ENCODE data around the gene HTR1E.
"Not testable (repeated sequence)": the region's sequence is repeated elsewhere in the genome, so short reads cannot be mapped to it uniquely, and the experiment has no call there.

Gene HTR1E, protein sequence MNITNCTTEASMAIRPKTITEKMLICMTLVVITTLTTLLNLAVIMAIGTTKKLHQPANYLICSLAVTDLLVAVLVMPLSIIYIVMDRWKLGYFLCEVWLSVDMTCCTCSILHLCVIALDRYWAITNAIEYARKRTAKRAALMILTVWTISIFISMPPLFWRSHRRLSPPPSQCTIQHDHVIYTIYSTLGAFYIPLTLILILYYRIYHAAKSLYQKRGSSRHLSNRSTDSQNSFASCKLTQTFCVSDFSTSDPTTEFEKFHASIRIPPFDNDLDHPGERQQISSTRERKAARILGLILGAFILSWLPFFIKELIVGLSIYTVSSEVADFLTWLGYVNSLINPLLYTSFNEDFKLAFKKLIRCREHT

DNA sequence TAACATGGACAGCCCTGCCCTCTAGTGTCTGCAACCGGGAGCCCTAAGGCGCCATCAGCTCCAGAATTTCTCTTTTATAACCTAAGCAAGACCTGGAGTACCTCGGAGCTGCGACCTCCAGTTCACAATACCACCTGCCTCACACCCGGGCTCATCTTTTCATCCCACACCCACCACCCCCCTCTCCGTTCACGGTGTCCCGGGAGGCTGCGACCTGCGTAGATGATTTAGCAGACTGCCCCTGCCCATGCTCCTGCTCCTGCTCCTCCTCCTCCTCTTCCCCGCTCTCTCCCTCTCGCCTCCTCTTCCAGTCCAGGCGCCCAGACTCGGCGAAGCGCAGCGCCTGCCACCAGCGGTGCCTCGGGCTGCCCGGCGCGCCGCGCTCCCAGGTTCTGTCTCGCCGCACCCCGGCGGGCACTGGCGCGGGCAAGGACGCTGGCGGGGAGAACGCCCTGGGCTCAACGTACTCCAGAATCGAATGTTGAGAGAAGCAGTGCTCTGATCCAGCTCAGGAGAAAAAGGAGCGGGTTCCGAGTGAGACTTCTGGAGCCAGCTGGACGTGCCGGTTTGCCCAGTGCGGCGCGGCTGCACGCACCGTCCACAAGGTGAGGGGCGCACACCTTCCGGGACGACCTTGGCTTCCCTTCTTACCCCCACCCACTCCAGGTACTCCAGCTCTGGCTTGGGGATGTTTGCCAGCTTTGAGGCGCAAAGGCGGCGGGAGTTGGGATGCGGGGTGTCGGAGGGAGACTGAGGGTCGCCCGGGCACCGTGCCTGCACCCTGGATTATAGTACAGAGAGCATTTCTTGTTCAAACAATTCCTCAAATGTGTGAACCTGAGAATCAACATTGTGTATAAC, at the start of gene HTR1E:
Gene HTR1E, plus strand, starts transcription at position 310 of the 861 bp plus-strand sequence. CDS start 77,807 bp downstream, outside the sequence.
- DNase-seq: no peak

DNA sequence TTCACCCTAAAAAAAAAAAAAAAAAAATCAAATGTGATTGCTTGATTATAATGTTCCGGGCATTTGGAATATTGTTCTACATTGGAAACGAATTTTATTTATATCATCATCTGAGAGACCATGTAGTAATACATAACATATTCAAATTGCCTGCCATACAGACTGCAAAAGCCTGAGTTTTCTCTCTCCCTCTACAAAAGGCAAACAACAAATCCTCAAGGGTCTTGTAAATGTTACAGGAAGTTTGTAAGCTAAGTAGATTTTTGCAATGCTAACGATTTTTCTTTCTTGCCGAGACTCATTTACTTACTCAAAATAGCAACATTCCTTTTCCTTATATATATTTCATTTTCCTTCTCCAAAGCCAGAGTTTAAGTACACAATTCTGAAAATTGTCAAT, 49.0 kb upstream of the HTR1E start:
- no peak for DNase-seq

DNA sequence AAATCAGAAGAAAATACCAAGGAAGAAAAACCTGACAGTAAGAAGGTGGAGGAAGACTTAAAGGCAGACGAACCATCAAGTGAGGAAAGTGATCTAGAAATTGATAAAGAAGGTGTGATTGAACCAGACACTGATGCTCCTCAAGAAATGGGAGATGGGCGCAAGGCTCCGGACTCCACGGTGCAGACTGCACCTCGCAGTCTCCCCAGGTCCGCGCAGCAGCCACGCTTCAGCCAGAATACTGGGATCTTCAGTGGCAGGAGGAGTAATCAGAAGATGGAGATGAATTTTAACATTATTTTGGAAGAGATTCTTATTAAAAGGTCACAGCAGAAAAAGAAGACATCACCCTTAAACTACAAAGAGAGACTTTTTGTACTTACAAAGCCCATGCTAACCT, 40.1 kb upstream of the HTR1E start:
- DNase-seq: not testable (repeated sequence)

DNA sequence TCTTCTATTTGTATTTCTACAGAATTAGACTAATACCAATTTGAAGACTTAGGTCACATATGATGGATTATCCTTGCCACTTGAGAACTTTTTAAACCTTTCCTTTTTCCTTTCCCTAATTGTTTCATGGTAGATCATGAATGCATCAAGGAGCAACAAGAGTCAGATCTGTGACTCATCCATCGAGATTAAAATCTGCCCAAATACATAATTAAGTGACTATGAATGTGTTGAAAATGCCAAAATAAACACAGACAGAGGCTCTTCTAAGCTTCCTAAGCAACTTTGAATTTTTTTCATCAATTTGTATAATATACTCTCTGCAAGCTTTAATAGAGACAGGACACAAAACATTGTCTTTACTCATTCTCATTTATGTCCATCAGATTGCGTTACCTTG, 23.5 kb upstream of the HTR1E start:
- no peak for DNase-seq

DNA sequence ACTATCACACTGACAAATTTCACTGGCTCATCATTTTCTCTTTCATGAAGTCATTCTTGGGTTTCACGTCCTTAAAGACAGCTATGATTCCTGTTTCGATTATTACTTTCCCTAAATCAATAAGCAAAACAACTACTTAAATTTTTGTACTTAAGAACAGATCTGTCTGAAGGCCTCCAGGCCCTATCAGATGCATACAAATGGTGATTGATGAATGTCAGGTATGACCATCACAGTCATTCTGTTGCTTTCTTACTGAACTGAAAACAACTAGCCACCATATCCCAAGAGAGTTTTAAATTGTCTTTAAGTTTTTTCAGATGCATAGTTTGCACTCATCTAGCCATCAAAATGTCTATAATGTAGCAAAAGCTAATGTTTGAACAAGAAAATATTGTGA, 20.9 kb upstream of the HTR1E start:
- no peak for DNase-seq

DNA sequence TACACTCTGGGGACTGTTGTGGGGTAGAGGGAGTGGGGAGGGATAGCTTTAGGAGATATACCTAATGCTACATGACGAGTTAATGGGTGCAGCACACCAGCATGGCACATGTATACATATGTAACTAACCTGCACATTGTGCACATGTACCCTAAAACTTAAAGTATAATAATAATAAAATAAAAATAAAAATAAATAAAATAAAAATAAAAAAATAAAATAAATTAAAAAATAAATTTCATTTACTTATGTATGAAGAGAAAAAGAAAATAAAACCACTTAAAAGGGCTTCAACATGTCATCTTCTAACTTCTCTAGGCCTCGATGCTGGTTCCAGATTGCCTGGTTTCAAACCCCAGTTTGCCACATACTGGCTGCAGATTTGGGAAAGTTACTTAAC, 10.2 kb upstream of the HTR1E start:
- not testable (repeated sequence) for DNase-seq

DNA sequence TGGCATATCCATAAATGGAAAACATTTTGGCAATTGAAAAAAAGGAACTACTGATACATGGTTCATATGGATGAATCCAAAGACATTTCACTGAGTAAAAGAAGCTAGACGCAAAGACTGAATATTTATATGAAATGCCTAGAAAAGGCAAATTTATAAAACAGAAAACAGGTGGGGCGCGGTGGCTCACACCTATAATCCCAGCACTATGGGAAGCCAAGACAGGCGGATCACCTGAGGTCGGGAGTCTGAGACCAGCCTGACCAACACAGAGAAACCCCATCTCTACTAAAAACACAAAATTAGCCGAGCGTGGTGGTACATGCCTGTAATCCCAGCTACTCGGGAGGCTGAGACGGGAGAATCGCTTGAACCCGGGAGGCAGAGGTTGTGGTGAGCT, 9.5 kb upstream of the HTR1E start:
- DNase-seq: not testable (repeated sequence)

DNA sequence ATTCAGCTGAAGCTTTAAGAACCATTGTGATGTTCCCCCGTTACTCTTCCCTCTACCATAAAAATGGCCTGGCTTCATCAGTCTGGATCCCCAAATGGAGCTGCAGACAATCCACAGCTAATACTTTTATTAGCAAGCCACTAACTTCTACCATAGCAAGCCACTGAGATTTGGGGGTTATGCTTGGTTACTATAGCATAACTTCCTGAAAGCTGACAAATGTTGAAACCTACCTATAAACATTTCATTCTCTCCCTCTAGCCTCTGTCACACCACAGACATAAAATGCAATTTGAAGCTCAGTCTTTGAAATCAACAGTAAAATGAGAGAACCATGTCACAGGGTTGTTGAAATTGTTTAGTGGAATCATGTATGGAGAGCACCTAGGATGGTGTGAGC, 3.0 kb upstream of the HTR1E start:
- DNase-seq: no peak

DNA sequence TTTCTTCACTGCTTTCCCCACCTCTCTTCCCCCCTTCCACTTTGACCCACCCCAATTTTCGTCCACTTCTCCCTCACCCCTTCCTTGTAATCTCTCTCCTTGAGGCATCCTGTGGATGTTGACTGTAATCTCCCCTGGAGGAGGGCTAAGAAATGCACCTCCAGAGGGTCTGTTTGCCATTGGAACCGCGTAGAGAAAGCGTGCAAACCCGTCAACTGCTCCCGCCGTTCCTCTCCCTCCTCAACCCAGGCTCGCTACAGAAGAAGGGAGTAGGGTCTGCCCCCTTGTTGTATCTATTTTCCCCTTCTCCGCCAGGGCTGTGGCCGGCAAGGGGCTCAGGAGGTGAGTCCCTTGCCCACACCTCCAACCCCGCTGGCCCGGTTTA, 502 bp upstream of the HTR1E start:
- DNase-seq: no peak

DNA sequence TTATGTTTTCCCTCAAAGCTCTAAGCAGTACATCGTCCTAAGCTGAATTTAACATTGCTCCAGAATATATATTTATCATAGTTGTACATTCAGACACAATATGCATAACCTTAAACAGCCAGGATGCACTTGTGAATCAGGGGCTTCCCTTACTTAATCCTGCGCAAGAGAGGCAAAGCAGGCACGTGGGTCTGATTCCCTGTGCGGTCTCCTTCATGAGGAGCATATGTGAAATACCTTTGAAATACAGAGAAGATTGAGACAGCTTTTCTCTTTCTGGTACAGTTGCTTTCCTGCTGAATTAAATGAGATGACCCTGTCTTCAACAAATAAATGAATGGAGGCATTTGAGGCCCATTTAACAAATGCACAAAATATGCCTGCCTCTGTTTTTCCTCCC, 1.5 kb downstream of the HTR1E start:
- no peak for DNase-seq

DNA sequence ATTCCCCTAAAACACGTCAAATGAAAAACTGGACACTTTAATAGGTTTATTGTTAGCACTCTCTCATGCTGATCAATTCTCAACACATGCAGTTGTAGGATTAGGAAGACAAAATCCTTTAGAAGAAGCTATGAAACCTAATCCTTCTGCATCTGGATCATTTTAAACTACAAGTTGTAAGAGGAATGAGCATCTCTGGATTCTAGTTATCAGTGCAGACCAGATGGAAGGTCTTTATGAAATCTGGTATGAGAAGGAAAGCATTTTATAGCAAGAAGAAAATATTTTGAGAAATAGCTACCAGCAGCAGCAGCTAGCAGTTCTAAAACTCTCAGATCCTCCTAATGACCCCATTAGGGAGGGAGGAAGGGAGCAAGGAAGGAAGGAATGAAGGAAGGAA, 4.1 kb downstream of the HTR1E start:
- no peak for DNase-seq

DNA sequence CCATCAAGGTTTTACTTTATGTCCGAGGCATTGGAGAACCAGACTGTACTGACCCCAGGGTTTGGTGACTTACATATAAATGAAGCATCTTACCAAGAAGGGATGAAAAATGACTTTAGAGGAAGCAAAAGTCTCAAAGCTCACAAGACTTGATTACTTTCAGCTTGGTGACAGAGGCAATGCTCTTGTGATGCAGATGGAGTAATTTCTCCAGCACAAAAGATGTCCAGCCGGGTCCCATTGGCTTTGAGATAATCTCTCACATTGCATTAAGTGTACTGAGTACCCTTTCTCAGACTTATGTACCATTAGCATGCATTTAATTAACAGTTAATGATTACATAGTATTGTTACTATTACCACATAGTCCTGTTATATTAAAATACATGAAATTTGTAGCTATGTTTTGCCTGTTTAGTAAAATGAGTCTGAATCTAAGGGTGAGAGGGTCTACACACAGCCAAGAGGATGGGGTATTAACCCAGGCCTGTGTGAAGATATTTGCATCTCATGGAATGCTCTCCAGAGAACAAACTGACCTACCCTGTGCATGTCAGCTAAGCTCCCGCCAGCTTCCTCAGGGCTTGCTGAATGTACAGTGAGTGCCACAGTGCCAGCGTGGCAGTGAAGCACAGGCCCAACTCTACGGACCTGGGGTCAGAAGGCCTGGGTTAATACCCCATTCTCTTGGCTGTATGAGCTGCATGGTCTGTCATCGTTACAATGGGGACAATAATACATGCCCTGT, 5.6 kb downstream of the HTR1E start:
- no peak for DNase-seq

DNA sequence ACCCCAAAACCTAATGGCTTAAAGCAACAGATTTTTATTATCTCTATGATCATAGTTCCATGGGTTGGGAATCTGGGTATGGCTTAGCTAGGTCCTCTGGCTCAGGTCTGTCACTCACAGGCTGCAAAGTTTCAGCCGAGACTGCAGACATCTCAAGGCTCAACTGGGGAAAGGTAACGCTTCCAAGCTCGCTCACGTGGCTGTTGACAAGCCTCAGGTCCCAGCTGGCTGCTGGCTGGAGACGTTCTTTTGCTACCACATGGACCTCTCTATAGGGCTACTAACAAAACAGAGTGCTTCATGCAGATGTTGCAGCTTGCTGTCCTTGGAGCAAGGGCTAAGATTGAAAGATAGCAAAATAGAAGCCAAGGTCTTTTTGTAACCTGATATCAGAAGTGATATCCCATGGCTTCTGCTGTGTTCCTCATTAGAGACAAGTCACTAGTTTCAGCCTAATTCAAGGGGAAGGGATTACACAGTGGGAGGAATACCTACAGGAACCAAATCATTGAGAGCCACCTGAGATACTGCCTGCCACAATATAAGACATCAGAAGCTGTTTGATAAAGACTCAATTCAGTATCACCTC, 6.6 kb downstream of the HTR1E start:
- no peak for DNase-seq

DNA sequence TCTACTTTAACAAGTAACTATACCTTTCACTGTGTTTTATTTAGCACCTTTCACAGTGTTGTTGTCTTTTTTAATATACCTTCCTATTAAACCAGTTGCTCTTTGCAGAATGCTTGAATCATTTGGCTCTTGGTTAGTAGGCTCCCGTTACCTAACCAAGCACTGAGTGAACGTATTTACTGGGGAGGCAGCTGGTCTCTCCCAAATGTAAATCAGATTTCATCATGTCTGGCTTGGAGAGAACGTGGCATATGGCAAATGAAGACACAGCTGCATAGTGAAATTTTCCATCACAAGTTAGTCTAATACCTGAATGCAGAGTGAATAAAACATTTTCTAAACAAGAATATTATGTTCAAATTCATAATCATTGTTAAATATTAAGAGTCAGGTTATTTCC, 12.4 kb downstream of the HTR1E start:
- DNase-seq: no peak

DNA sequence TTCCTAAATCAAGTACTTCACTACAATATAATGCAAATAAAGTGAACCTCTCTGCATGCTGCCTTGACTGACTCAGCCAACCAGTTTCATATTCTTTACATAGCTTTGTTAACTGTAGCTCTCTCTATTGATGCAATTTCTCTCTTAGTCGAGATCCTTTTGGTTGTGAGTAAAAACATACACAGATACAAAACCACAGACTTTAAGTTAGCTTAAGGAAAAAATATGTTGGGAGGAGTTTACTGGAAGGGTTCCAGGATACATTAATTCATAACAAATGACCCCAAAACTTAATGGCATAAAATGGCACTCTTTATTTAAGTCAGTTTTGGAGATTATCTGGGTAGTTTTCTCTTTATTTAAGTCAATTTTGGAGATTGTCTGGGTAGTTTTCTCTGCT, 15.7 kb downstream of the HTR1E start:
- no peak for DNase-seq

DNA sequence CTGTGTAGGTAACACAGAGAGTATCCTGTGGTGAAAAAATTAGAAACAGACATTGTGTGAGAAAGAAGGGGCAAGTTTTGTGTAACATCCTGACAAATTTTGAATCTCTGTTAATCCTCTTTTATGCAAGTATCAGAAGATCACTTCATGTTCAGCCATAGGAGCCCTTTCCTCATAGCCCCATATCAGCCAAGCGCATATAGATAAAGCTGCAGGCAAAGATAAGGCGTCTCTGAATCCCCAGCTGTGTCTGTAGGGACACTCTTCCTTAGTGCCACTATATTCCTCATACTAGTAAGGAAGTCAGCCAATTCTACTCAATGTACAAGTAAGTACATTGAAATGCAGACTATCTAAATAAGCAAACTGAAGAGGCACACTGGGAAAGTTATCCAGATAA, 22.3 kb downstream of the HTR1E start:
- DNase-seq: no peak

DNA sequence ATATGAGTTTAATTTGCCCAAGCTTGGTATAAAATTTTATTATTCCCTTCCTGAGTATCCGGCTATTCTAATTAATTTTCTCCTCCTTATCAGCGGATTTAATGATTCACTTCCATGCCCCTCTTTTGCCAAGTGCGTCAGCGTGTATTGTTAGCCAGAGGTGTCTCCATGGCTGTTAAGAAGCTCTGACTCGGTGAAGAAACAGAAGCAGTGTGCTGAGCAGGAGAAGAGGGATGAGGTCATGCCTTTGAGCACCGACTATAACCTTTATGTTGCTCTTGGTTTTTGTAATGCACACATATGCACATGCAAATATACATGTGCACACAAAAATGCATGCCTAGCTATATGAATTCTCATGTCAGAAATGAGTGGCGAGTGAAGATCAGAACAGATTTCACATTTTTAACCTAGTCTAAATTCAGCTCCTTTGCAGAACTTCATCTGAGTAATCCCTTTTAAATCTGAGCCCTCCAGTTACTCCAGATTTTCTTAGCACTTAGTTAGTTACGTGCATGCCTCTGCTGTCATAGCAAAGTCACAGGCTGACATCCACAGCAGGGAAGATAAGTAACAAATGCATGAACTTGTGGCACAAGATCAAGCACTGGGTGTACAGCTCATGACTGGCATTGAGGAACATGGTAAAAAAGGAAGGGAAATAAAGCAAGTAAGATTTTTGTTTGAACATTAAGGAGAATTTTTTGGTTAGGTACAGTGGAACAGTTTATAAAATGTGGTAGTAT, 24.3 kb downstream of the HTR1E start:
- DNase-seq: no peak

DNA sequence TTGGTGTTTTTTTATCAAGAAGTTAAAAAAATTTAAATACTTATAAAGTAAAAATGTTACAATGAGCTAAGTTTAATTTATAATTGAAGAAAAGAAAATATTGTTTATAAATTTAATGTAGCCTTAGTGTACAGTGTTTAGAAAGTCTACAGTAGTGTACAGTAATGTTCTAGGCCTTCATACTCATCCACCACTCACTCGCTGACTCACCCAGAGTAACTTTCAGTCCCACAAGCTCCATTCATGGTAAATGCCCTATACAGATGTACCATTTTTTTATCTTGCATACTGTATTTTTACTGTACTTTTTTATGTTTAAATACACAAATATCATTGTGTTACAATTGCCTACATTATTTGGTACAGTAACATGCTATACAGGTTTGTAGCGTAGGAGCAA, 26.0 kb downstream of the HTR1E start:
- no peak for DNase-seq

DNA sequence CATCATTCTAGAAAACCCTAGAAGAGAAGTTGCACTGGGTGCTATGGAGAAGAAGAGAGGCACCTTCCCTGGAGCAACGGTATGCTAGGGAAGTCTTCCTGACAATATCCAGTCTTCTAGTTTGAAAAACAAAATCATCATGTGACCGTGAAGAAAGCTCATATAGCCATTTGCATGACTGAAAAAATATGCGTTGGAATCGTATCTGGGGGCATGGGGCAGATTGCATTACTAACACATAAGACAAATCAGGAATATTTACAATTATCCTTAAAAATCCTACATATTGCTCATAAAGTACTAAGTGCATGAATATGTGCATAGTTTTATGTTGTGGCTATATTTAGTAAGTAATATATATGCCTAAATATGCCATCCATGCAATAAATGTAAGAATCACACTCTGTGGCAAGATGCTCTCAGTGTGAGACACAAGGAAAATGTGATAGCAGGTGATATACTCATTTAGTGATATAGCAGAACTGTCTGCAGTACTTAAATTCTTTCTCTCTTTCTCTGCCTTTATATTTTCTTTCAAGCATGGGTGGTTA, 26.8 kb downstream of the HTR1E start:
- no peak for DNase-seq

DNA sequence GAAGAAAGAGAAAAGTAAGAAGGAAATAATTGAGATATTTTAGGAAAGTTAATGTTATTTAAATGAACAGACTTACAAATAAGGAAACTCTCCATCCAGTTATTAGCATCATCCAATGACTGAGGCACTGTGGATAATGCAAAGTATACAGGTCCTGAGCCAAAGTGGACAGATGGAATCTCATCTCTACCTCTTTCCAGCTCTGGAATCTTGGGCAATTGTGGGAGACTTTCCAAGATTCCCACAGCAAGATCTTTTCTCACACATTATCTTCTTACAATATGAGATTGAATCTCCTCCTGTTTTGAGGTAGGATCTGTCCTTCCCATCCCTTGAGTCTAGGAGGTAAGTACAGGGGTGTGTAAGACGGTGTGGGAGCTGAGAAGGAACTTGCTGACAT, 28.9 kb downstream of the HTR1E start:
- no peak for DNase-seq

DNA sequence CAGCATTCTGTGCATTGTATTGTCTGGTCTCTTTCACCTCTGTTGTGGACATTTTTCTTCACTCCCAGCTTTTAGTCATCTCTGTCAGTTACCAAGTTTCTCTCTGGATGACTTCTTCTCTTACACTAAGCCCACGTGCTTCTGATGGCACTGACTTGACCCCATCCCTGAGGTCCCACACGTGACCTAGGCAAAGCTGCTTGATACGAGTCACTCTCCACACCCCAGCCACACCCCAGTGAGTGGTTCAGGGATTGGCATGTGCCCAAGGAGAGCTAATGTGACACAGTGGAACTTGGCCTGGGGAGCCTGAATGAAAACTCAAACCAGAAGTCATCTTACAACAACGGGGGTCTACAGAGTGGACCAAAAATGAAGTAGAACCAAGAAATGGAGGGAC, 32.2 kb downstream of the HTR1E start:
- no peak for DNase-seq

DNA sequence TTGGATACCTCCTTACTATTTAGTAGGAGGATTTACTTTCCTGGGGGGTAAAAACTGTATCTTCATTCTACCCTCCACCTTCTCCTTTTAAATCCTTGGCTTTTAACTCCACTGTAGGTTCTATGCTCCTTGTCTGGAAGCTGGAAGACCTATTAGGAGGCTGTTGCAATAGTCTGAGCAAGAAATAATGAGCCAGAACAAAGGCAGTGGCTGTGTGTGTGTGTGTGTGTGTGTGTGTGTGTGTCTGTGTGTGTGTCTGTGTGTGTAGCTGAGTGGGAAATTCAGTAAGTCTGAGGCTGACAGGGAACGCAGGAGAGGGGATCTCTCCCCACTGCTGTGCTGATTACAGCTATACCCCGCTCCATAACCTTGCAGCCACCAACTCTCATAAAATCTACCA, 35.8 kb downstream of the HTR1E start:
- no peak for DNase-seq

Data from DMS79 (cell line).